GM12801 (cell line): ENCODE data around the gene HOXA1.

Experiments used
- TF ChIP-seq, protein P1 (sequence below): IDR thresholded peaks from one replicate; pipeline ENCODE4 v1.5.1; 2011; ENCODE audit warnings: control low read depth; ENCODE audit not compliant: insufficient read length; ENCODE audit errors: extremely low read depth

HOXA1 gene

DNA sequence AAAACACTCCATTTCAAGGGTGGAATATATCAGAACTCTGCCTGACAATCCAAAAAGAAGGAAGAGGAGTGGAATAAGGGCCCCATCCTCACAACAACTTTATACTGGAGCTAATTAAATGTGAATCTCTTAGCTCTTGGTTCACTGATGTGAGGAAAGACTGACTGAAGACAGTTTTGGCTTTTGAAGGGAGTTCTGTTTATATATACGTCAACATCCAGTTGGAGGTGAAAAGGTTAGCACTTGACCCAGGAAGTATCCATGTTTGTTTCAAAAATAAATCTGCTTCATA is 3.0 kb downstream of the HOXA1 start:
- TF ChIP-seq, protein P1, sequence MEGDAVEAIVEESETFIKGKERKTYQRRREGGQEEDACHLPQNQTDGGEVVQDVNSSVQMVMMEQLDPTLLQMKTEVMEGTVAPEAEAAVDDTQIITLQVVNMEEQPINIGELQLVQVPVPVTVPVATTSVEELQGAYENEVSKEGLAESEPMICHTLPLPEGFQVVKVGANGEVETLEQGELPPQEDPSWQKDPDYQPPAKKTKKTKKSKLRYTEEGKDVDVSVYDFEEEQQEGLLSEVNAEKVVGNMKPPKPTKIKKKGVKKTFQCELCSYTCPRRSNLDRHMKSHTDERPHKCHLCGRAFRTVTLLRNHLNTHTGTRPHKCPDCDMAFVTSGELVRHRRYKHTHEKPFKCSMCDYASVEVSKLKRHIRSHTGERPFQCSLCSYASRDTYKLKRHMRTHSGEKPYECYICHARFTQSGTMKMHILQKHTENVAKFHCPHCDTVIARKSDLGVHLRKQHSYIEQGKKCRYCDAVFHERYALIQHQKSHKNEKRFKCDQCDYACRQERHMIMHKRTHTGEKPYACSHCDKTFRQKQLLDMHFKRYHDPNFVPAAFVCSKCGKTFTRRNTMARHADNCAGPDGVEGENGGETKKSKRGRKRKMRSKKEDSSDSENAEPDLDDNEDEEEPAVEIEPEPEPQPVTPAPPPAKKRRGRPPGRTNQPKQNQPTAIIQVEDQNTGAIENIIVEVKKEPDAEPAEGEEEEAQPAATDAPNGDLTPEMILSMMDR = no peak

DNA sequence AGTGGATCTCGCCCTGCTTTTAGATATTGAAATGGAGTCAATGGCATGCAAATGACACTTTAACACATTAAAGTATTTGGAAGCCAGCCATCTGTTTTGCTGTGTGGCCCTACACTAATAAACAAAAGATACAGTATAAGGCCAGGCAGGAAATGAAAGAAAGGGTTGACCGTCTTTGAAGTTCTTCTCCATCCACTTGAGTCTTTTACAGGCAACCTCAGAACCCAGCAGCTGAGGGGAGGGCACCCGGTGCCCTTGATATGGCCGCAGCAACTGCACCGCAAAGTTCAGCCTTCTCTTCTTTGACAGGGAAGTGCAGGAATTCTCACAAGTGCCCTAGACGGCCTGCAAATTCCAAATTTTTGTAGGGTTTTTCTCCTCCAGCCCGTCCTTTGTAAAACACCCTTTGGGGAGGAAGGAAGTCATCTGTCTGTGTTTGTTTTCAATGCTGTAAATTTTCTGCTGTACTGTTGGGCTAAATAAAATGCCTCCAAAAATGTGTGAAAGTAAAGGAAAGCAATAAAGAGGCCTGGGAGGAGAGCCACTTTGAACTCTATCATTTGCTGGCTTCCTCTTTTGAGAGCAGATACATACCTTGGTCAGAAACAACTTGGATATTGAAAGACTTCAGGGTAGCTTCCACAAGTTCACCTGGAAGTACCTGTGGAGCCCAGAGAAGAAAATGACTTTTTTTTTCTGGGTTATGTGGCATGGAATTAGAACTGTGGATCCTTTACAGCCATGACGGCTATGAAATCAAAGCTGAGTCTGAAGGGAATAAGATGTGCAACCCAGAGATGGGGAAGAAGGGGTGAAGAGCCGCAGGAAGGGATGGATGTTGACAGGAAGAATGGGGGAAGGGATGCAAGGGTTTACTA is 3.6 kb downstream of the HOXA1 start:
- TF ChIP-seq, protein P1 = no peak

DNA sequence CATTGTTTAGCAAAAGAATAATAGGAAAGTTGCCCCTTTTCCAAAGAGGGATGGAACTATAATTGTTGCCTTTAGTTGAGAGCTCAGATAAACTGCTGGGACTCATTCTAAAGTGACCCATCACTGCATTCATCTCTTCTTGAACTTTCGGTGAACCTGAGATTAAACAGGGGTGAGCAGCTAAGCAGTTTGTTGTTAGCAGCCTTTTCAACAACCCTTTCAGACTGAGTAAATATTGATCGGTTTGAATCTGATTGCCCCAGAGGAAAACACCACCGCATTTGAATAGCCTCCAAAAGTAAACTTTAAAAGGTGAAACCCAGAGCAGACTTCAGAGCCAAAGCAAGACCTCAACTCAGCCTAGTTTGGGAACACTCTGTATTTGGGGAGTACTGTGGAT is 4.7 kb downstream of the HOXA1 start:
- TF ChIP-seq, protein P1 = no peak

DNA sequence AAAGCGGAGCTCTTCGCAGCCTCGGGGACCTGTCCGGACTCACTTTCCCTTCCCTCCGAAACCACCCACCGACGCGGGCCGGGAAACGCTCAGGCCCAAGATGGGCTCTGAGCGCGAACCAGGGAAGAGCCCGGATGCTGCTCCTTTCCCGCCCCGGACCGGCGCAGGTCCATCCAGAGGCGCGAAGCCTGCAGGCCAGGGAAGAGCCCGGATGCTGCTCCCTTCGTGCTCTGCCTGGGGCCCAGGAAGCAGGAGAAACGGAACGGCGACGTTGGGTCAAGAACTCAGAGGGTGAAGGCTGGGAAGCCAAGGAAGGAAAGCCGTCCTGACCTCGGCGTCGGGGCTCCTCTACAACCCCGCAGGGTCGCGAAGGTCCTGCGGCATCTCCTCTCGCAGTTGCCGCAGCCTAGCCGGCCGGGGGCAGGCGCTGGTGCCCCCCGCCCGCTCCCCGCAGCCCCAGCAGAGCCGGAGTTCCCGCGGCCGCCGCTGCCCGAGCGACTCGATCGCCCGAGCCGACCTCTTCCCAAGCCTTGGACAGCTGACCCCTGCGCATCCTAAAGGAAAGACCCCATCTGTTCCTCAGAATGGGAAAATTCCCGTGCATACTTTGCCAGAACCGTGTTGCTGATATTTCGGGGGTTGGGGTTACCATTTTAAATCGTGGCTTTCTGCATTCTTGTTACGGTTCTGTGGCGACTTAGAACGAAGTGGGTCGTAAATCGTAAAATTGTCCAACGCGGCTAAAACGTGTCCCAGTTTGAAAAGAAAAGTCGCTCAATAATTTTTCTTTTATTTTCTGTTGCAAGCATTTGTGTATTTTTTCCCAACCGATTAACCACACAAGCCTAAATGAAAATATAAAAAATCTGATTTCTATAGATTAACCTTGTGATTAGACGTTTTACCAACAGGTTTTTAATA is 7.5 kb downstream of the HOXA1 start:
- TF ChIP-seq, protein P1 = no peak

DNA sequence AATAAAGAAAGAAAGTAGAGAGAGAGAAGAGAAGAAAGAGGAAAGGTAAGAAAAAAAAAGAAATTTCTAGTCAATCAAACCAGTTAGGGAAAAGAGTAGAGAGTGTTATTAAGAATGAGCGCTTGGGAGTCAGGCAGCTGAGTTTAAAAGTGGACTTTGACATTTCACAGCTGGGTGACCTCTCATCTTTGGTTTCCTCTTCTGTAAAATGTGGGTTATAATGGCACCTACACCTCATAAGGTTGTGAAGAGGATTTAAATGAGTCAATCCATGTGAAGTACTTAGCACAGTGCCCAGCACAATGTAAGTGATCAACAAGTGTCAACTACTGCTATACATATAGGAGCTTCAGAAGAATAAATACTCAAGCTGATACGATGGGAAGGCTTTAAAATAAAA is 12.2 kb downstream of the HOXA1 start:
- TF ChIP-seq, protein P1 = no peak

DNA sequence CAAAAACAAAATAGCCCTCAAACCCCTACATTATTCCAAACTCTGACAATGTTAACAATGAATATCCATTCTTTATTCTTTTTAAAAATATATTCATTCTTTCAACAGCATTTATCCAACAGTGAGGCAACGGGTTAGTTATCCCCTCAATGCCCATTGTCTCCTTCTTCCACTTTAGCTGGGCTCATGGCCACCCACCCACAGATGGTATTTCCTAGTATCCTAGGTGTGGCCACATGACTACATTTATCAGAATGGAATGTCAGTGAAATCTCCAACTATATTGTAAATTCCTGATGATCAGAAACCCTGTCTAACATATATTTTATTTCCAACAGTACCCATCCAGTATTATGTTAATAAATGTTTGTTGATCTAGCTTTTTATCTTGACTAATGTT is 13.6 kb downstream of the HOXA1 start:
- TF ChIP-seq, protein P1 = no peak

DNA sequence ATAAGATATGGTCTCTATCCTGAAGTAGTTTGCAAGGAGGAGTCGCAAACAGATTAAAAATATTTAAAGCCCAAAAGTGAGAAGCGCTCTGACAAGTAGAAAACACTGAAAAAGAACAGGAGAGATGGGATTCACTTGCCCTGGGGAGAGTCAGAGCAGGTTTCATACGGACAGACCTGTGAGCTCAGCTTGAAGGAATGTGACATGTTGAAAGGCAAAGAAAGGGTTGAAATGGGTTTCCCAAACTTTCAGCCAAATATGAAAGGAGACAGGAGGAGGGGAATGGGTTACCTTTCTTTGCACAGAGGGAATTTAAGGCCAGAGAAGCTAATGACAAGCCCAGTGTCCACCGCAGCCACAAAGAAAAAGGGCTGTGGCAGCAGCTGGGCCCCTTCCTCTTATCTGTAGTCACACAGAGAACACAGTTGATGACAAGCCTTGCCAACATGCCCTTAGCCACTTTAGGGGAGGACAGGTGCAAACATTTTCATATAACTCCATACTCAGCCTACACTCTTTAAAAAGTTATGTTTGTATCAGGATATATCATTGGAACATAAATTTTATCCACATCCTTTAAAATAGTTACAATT is 14.9 kb downstream of the HOXA1 start:
- TF ChIP-seq, protein P1 = no peak
